ENCODE measurements around the gene BIRC2. TPM values are rescaled to one million over a fixed set of nuclear protein-coding genes. Genes with fewer than 3 reads are reported as not detected.

BIRC2 gene
- total and polyA plus RNA-seq, 2 of the 4 experiments (the other 2 are of a cell fraction): 48.0 to 204 TPM

- CTCF ChIA-PET: no interaction called here
- dilution Hi-C loops (cut with HindIII; ENCODE audit: low sequenced_read_pairs, unreplicated experiment) (no loop called here), intact Hi-C loops (cut with micrococcal nuclease) (no loop called here)
These were observed 68.4 kb downstream of the BIRC2 start for GRCh38 chr11:102415304-102415916.

More at GRCh38 chr11:102415304-102415916, 68.4 kb downstream of the BIRC2 start:
- no peak for ATAC-seq (ENCODE audit: low read depth)
- no CpG with 5 or more reads among the region's 1 CpG for WGBS, 2 experiments (ENCODE audit: extremely low coverage in 2 of 2, insufficient read length in 1 of 2)
- in situ Hi-C loops (cut with MboI; ENCODE audit: low sequenced_read_pairs): no loop called here
- no peak overlapping the region for H2AK5ac ChIP-seq (ENCODE audit: low read depth, low read length)
- H2BK120ac ChIP-seq (ENCODE audit: low read depth, low read length): no peak overlapping the region
- DNase-seq: no peak
- no peak overlapping the region for H3K23ac ChIP-seq (ENCODE audit: low read depth, low read length)
- TF ChIP-seq FOS (IDR thresholded peaks at IDR 0.05; ENCODE audit: low read depth, low read length) (no peak), BHLHE40 (IDR thresholded peaks at IDR 0.05; ENCODE audit: low read depth, low read length) (no peak), ELK1 (IDR thresholded peaks at IDR 0.05; ENCODE audit: borderline replicate concordance, low read depth, low read length) (no peak), NFE2L2 (IDR thresholded peaks at IDR 0.05; ENCODE audit: low read depth, low read length) (no peak), SMC3 (IDR thresholded peaks at IDR 0.05; ENCODE audit: low read depth, low read length) (no peak), CEBPB (IDR thresholded peaks at IDR 0.05; ENCODE audit: low read depth, low read length) (no peak), RCOR1 (IDR thresholded peaks at IDR 0.05; ENCODE audit: insufficient replicate concordance, low read length) (no peak), CHD1 (IDR thresholded peaks at IDR 0.05; ENCODE audit: low read depth, low read length) (no peak), POLR2A (IDR thresholded peaks at IDR 0.05; ENCODE audit: low read depth, low read length) (no peak), USF2 (IDR thresholded peaks at IDR 0.05; ENCODE audit: low read depth, low read length) (no peak), RAD21 (IDR thresholded peaks at IDR 0.05; ENCODE audit: low read length) (no peak), MAZ (IDR thresholded peaks at IDR 0.05; ENCODE audit: borderline replicate concordance, low read depth, low read length) (no peak), CTCF (conservative IDR thresholded peaks at IDR 0.05; ENCODE audit: low read depth, low read length) (no peak), MAFK (IDR thresholded peaks at IDR 0.05; ENCODE audit: low read depth, low read length) (no peak), RFX5 (IDR thresholded peaks at IDR 0.05; ENCODE audit: low read depth, low read length) (no peak), MXI1 (IDR thresholded peaks at IDR 0.05; ENCODE audit: borderline replicate concordance, low read depth, low read length) (no peak)
- no peak overlapping the region for H2BK20ac ChIP-seq (ENCODE audit: low read depth, low read length)
- H3K79me1 ChIP-seq (ENCODE audit: low read depth in 1 of 2, low read length in 2 of 2): peaks cover 27 to 64% of the 10 kb centered on the region in 2 experiments
- peaks cover 6% of the 10 kb centered on the region for H3K4me1 ChIP-seq (ENCODE audit: control insufficient read depth, insufficient read depth, low read length)
- H4K20me1 ChIP-seq (ENCODE audit: insufficient read depth, low read length): peaks cover 32% of the 10 kb centered on the region; the same call in 1 of the 2 replicates
- H3K14ac ChIP-seq (replicated peaks; ENCODE audit: low read depth, low read length): no peak overlapping the region
- no peak overlapping the region for H2BK15ac ChIP-seq (ENCODE audit: low read depth, low read length)
- POLR2A ChIA-PET (ENCODE audit: unreplicated experiment): no interaction called here
- H2BK5ac ChIP-seq (ENCODE audit: low read depth, low read length, poor library complexity, severe bottlenecking): no peak overlapping the region
- peaks cover 1% of the 10 kb centered on the region; the same call in 1 of the 2 replicates for H3K36me3 ChIP-seq (ENCODE audit: control insufficient read depth, insufficient read depth, low read length)
- no peaks in the 10 kb centered on the region; the same call in 1 of the 2 replicates for H3K9me3 ChIP-seq (ENCODE audit: control insufficient read depth, insufficient read depth, low read length)
- no peak overlapping the region for H3K4ac ChIP-seq (ENCODE audit: low read depth, low read length)
- no peak overlapping the region for H3K27ac ChIP-seq (ENCODE audit: insufficient read depth, low read length)
- no peak overlapping the region for H4K91ac ChIP-seq (ENCODE audit: insufficient read depth, low read depth, low read length)
- H3K4me2 ChIP-seq (ENCODE audit: low read depth, low read length): no peak overlapping the region
- H4K8ac ChIP-seq (ENCODE audit: low read depth in 2 of 2, low read length in 2 of 2): no peak overlapping the region
- no peaks in the 10 kb centered on the region for H3K27me3 ChIP-seq (ENCODE audit: control insufficient read depth, insufficient read depth, low read length)
- H3K4me3 ChIP-seq (ENCODE audit: insufficient read depth, low read depth, low read length): no peak overlapping the region
- H4K5ac ChIP-seq (ENCODE audit: low read depth, low read length): no peak overlapping the region
- H3K9ac ChIP-seq (ENCODE audit: low read depth, low read length): no peak overlapping the region
- no peak overlapping the region for H3K18ac ChIP-seq (ENCODE audit: low read depth, low read length)
- peaks cover 12% of the 10 kb centered on the region for H3K9me1 ChIP-seq (ENCODE audit: insufficient read depth, low read length)
- no peak overlapping the region for H2AK9ac ChIP-seq (replicated peaks; ENCODE audit: low read depth, low read length, poor library complexity)
- H2AFZ ChIP-seq (replicated peaks; ENCODE audit: low read length, poor library complexity): no peak overlapping the region
- BruUV-seq (replicated peaks): no TSS peak
- no peak overlapping the region for H3K56ac ChIP-seq (ENCODE audit: extremely low read depth, insufficient read depth, low read length)
